PFSK-1 (cell line): Measurements from ENCODE around the gene DIPK1A.

Experiments used
- FOXP2 ChIP-seq: optimal IDR thresholded peaks from 2 replicates; pipeline ENCODE3; 2011; ENCODE audit warnings: borderline replicate concordance, control low read depth, inconsistent platforms; ENCODE audit not compliant: insufficient read depth; ENCODE audit errors: extremely low read length, extremely low read depth
- POLR2AphosphoS5 ChIP-seq: IDR thresholded peaks from 2 replicates; pipeline ENCODE4 v1.6.1; 2012; ENCODE audit warnings: low read depth, mild to moderate bottlenecking, control low read depth, low read length, moderate library complexity
- SIN3A ChIP-seq: IDR thresholded peaks from 2 replicates; pipeline ENCODE4 v1.6.1; 2012; ENCODE audit warnings: mild to moderate bottlenecking, low read length, moderate library complexity, borderline replicate concordance; ENCODE audit not compliant: insufficient read depth
- TAF1 ChIP-seq: IDR thresholded peaks from 2 replicates; pipeline ENCODE4 v1.6.1; 2012; ENCODE audit warnings: low read length, control low read depth, borderline replicate concordance; ENCODE audit not compliant: insufficient read depth
- TF ChIP-seq, protein P1 (sequence below), 2 experiments: IDR thresholded peaks; 2 replicates each; pipeline versions ENCODE4 v1.6.1 to v1.8.0; 2011 to 2012; ENCODE audit warnings: low read depth in 2 of 2, low read length in 2 of 2, control low read depth in 1 of 2, inconsistent platforms in 1 of 2, mild to moderate bottlenecking in 1 of 2, moderate library complexity in 1 of 2; ENCODE audit not compliant: insufficient read depth in 1 of 2

The DIPK1A gene

DNA sequence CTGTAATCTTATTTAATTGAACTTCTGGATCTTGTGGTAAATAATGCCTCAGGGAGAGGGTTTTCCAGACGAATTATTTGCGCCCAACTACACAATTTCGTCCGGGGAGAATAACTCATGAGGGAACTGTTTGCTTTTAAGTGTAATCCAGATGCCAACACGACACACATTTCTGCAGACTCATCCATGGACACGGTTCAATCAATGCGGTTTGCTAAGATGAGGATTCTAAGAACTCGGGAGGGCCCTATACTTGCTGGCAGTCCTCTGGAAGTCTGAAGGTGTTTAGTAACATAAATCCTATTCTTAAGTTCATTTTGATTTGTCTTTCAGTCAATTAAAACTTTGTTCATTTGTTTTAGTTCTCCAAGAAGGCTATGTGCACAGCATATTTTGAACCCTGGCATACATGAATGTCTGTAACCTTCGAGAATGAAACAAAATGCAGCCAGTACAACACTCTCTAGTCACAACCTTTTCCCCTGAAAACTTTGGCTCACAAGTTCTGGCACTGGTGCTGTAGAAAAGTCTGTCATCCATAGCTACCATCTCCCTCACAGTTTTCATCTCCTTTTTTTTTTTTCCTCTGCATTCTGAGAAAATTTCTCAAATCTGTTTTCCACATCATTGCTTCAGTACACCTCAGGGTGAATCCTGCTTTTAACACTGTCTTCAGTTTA lies 38.8 kb downstream of the DIPK1A start:
- no peak for TF ChIP-seq POLR2AphosphoS5

DNA sequence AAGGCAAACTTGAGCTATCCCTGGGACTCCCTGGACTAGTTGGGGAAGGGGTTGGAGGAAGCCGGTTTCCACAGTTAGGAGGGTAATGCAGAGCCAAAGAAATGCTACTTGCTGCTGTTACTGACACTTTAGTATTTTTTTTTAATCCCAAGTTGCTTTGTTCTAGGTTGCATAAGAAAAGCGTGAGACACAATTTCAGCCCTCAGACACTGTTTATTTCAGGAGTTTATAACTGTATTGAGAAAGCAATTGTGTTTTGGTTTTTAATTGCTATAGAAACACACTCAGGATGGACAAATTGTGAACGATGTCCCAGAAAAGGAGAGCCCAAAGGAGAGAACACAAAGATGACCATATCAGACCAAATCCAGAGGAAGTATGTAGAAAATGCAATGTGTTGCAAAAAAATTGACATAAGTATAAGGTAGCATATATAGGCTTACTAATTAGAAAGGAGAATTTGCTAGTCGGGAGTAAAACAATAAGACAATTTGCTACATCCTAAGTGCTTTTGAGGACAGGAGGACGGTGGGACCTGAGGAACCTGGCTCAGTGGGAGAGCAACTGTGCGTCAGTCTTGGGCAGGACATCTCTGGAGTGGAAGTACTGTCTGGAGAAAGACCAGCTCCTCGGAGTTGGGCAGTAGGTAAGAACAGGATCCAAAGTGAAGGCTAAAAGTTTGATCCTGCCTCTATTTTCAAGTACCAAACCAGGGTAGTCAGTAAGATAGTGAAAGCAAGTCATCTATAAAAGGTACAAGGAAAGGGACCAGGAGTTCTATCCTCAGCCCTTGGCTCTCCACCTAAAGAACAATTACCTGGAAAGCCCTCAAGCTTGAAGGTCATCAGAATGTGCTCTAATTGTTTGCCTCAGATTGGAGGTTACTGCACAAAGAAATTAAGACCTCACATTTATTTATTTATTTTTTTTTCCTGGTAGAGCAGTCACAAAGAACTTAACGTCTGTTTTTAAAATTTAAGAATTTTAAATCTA lies 39.9 kb downstream of the DIPK1A start:
- no peak for TF ChIP-seq TAF1
- no peak for TF ChIP-seq FOXP2
- no peak for TF ChIP-seq SIN3A
- no peak for TF ChIP-seq POLR2AphosphoS5
- TF ChIP-seq, protein P1, sequence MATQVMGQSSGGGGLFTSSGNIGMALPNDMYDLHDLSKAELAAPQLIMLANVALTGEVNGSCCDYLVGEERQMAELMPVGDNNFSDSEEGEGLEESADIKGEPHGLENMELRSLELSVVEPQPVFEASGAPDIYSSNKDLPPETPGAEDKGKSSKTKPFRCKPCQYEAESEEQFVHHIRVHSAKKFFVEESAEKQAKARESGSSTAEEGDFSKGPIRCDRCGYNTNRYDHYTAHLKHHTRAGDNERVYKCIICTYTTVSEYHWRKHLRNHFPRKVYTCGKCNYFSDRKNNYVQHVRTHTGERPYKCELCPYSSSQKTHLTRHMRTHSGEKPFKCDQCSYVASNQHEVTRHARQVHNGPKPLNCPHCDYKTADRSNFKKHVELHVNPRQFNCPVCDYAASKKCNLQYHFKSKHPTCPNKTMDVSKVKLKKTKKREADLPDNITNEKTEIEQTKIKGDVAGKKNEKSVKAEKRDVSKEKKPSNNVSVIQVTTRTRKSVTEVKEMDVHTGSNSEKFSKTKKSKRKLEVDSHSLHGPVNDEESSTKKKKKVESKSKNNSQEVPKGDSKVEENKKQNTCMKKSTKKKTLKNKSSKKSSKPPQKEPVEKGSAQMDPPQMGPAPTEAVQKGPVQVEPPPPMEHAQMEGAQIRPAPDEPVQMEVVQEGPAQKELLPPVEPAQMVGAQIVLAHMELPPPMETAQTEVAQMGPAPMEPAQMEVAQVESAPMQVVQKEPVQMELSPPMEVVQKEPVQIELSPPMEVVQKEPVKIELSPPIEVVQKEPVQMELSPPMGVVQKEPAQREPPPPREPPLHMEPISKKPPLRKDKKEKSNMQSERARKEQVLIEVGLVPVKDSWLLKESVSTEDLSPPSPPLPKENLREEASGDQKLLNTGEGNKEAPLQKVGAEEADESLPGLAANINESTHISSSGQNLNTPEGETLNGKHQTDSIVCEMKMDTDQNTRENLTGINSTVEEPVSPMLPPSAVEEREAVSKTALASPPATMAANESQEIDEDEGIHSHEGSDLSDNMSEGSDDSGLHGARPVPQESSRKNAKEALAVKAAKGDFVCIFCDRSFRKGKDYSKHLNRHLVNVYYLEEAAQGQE (IDR thresholded peaks at IDR 0.05; ENCODE audit: insufficient read depth in 1 of 2, low read depth in 2 of 2, low read length in 2 of 2), result no peak

DNA sequence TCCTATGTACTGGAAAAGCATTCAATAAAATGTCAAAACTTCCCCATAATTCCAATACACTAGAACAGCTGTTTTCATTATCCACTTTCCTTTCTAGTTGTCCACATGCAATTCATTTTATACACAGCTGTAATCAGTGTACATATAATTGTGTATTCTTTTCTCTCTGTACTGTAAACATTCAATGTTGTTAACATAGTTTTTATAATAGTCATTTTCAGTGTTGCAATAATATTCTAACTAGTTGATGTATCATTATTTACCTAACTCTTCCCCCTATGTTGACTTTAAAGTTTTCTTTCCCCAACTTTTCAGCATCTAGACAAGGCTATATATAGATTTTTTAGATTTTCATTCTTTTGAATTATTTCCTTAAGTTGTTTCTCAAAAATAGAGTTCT lies 44.4 kb downstream of the DIPK1A start:
- TF ChIP-seq, protein P1 (IDR thresholded peaks at IDR 0.05; ENCODE audit: insufficient read depth in 1 of 2, low read depth in 2 of 2, low read length in 2 of 2), result no peak
- TF ChIP-seq SIN3A (no peak), FOXP2 (no peak), POLR2AphosphoS5 (no peak), TAF1 (no peak)

DNA sequence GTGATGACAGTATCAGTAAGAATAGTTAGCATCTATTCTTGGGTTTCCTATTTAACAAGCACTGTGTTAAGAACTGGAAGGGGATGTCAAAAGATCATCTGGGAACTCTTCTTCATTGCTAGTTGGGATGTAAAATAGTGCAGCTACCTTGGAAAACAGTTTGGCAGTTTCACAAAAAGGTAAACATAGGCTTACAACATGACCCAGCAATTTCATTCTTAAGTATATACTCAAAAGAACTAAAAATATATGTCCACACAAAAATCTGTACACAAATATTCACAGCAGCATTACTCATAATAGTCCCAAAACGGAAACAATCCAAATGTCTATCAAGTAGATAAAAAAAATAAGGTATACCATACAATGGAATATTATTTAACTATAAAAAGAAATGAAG lies 45.7 kb downstream of the DIPK1A start:
- no peak for TF ChIP-seq TAF1
- TF ChIP-seq SIN3A, result no peak
- TF ChIP-seq POLR2AphosphoS5, result no peak
- TF ChIP-seq, protein P1 (IDR thresholded peaks at IDR 0.05; ENCODE audit: insufficient read depth in 1 of 2, low read depth in 2 of 2, low read length in 2 of 2), result no peak
- TF ChIP-seq FOXP2, result no peak

DNA sequence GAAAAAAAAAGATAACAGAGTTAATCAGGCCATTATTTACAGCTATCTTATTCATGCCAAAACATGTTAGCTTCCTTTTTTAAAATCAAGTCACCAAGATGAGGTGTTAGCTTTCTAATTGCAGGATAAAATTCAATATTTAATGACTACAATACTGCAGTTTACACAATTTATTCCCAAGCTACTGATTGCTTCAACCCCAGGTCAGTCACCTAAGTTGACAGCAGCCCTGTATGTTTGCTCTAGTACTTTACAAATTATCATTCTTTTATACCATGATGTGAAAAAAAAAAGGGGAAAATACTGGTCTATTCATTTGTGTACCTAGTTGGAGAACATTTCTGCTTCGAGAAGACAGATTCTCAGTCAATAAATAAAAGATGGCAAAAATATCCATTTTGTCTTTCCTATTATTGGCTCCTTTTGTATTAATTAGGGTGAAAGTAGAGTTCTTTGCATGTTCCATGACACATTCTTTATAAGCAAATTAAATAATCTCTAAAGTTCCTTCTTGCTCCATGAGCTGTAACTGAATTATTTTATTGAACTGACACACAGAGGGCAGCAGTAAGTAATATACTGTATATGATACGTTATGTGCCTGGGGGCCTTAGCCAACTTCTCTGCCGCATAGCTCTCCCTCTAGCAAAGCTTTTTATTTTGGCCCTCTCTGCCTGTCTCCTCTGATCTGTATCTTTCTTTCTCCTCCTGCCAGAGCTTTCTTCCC lies 48.0 kb downstream of the DIPK1A start:
- TF ChIP-seq POLR2AphosphoS5 (no peak), TAF1 (no peak), SIN3A (no peak)
- TF ChIP-seq, protein P1 (IDR thresholded peaks at IDR 0.05; ENCODE audit: insufficient read depth in 1 of 2, low read depth in 2 of 2, low read length in 2 of 2), result no peak
